H1 (cell line): ENCODE data around the gene ERMN. TPM values are rescaled to one million over a fixed set of nuclear protein-coding genes. Genes with fewer than 3 reads are reported as not detected.

ENCODE experiments used
- CBX5 ChIP-seq: fragments of 300-800, 300-1000 bp; sonication (generic); IDR thresholded peaks from 2 replicates; pipeline ENCODE4 v1.7.1; 2016; ENCODE audit warnings: antibody characterized with exemption, low read length, low read depth
- GABPA ChIP-seq: IDR thresholded peaks from 2 replicates; pipeline ENCODE4 v1.6.1; 2011; ENCODE audit warnings: mild to moderate bottlenecking, low read length, moderate library complexity, borderline replicate concordance; ENCODE audit not compliant: insufficient read depth
- HDAC6 ChIP-seq: IDR thresholded peaks from one replicate; pipeline ENCODE4 v1.7.1; 2012; ENCODE audit warnings: low read depth, mild to moderate bottlenecking, inconsistent platforms, low read length, moderate library complexity
- JUND ChIP-seq: IDR thresholded peaks from 2 replicates; pipeline ENCODE4 v1.6.1; 2011; ENCODE audit warnings: mild to moderate bottlenecking, improper control_type of control experiment, low read length
- POLR2AphosphoS5 ChIP-seq: IDR thresholded peaks from 2 replicates; pipeline ENCODE4 v1.6.1; 2011; ENCODE audit warnings: low read depth, low read length
- TAF7 ChIP-seq: optimal IDR thresholded peaks from 2 replicates; pipeline ENCODE3; 2011; ENCODE audit warnings: low read depth, mild to moderate bottlenecking, inconsistent platforms, low read length, moderate library complexity, borderline replicate concordance
- polyA plus RNA-seq, 7 experiments: library from polyadenylated mRNA; depleted of rRNA in 3 of 7; stranded (reverse) in 5 of 7; unstranded in 2 of 7; fragments of >200 nt in 5 of 7; fragments of 200-250 nt in 2 of 7; gene quantifications; 1 replicate in 5 of 7; 2 replicates in 1 of 7; 4 replicates in 1 of 7; pipeline versions ENCODE4 v1.2.1 to v1.2.3, GENCODE V29; 2011 to 2013; ENCODE audit warnings: missing spikeins in 2 of 7, mixed read lengths in 2 of 7
- total RNA-seq: library from RNA; stranded (reverse); fragmentation: NEBNext Ultra II Directional; extraction: Animal tissue kit (Norgen Biotek cat#: 25700); gene quantifications from 2 replicates; pipeline ENCODE4 v1.2.1, GENCODE V29; 2021

Gene ERMN
- total and polyA plus RNA-seq, 2 of the 8 experiments (the other 6 are each of a cell fraction or from before 2014, with no cell fraction given) = 0.11 TPM; not detected in 1

DNA sequence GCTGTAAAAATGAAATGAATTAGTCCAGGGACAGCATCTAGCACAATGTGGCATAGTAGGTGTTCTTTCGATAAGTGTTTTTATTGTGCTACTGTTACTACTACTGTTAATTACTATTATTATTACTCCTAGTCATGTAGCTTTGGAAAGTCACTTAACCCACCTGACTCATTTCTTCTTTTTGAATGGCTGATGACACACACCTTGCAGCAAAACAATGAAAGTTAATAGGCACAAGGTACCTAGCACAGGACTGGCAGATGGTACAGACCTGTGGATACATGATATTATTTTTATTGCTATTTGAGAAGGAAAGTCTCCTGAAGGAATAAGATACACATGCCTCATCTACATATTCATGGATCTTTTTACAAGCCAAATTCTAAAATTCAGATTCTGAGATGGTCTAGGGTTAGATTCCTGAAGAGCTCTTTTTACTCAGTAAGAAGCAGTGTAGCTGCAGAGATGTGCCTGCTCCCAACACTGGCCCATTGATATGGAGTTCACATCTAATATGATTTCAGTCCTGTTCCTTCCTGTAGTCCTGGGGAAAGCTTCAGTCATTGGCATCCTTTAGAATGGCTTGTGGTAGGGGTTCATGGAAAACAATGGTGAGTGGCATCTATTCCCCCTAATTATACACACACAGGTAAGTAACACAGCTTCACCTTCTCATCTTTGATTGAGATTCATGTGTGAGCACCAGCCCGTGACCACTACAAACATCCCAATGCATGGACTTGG, 7.9 kb upstream of the ERMN start (continued):
- TF ChIP-seq GABPA (no peak), CBX5 (no peak), POLR2AphosphoS5 (no peak), HDAC6 (no peak), TAF7 (no peak), JUND (no peak)
